SK-N-SH (cell line): Measurements from ENCODE around the gene IDH3G. TPM values are rescaled to one million over a fixed set of nuclear protein-coding genes. Genes with fewer than 3 reads are reported as not detected.

Experiments
- CTCF ChIA-PET: fragments of 300-600, 350-600 bp; formaldehyde crosslinking; extraction: SDS; loops from one replicate; lab custom pipeline; 2021; lab: Yijun Ruan, JAX
- POLR2A ChIA-PET: fragments of 350-600 bp; sonication (Branson Sonifier 250); formaldehyde crosslinking; extraction: SDS; loops from one replicate; lab custom pipeline; 2020; ENCODE audit warnings: antibody characterized with exemption, inconsistent platforms; lab: Yijun Ruan, JAX
- DNase-seq: peaks from one replicate; pipeline ENCODE4 v3.0.0; 2012
- H2AFZ ChIP-seq: fragments of 200-600 bp; sonication (generic); 2 replicates; pipeline ENCODE4 v1.8.1; 2016; ENCODE audit warnings: antibody characterized with exemption, mild to moderate bottlenecking, low read depth
- H3F3A ChIP-seq: fragments of 200-600 bp; sonication (generic); replicated peaks from 2 replicates; pipeline ENCODE3; 2016; ENCODE audit warnings: antibody characterized with exemption, mild to moderate bottlenecking; ENCODE audit not compliant: insufficient read depth
- H3K27ac ChIP-seq, 2 experiments: fragments of 200-500 bp in 1 of 2; fragments of 200-600 bp in 1 of 2; sonication (Bioruptor generic) in 1 of 2; sonication (generic), shearing (Covaris generic) in 1 of 2; 2 replicates each; pipeline versions ENCODE4 v1.5.1 to v1.6.1; 2014 to 2016; ENCODE audit warnings: low read depth in 2 of 2, inconsistent platforms in 1 of 2, low read length in 1 of 2, mild to moderate bottlenecking in 1 of 2, mixed read lengths in 1 of 2
- H3K27me3 ChIP-seq: fragments of 200-600 bp; sonication (generic), shearing (Covaris generic); 2 replicates; pipeline ENCODE4 v1.6.1; 2016; ENCODE audit warnings: mixed run types; ENCODE audit not compliant: insufficient read depth
- H3K36me3 ChIP-seq, 2 experiments: fragments of 200-500 bp in 1 of 2; fragments of 200-600 bp in 1 of 2; sonication (Bioruptor generic) in 1 of 2; sonication (generic) in 1 of 2; replicated peaks in 1 of 2; 2 replicates each; pipeline versions ENCODE3 to v1.5.1; 2014 to 2016; ENCODE audit warnings: low read length in 1 of 2, mild to moderate bottlenecking in 1 of 2; ENCODE audit not compliant: insufficient read depth in 2 of 2, control insufficient read depth in 1 of 2
- H3K4me1 ChIP-seq, 2 experiments: fragments of 200-500 bp in 1 of 2; fragments of 200-600 bp in 1 of 2; sonication (Bioruptor generic) in 1 of 2; sonication (generic), shearing (Covaris generic) in 1 of 2; 2 replicates each; pipeline versions ENCODE4 v1.5.1 to v1.6.1; 2014 to 2016; ENCODE audit warnings: low read depth in 1 of 2, low read length in 1 of 2, mixed run types in 1 of 2; ENCODE audit not compliant: insufficient read depth in 2 of 2, control insufficient read depth in 1 of 2
- H3K4me2 ChIP-seq: fragments of 200-600 bp; sonication (generic), shearing (Covaris generic); 2 replicates; pipeline ENCODE4 v1.6.1; 2017; ENCODE audit warnings: mixed run types
- H3K4me3 ChIP-seq, 2 experiments: fragments of 200-500 bp in 1 of 2; fragments of 200-600 bp in 1 of 2; sonication (Bioruptor generic) in 1 of 2; sonication (generic), shearing (Covaris generic) in 1 of 2; 2 replicates each; pipeline versions ENCODE4 v1.5.1 to v1.8.1; 2014 to 2016; ENCODE audit warnings: low read depth in 2 of 2, inconsistent platforms in 1 of 2, low read length in 1 of 2, mild to moderate bottlenecking in 1 of 2, mixed read lengths in 1 of 2, moderate library complexity in 1 of 2
- H3K79me2 ChIP-seq: fragments of 200-600 bp; sonication (generic); 2 replicates; pipeline ENCODE4 v1.8.1; 2017; ENCODE audit warnings: mild to moderate bottlenecking; ENCODE audit not compliant: insufficient read depth
- H3K9ac ChIP-seq: fragments of 200-600 bp; sonication (generic); 2 replicates; pipeline ENCODE4 v1.6.1; 2017; ENCODE audit warnings: mixed run types
- H3K9me2 ChIP-seq: fragments of 200-600 bp; sonication (generic); 2 replicates; pipeline ENCODE4 v1.6.1; 2017; ENCODE audit warnings: mixed run types
- H3K9me3 ChIP-seq: fragments of 200-600 bp; sonication (generic); 2 replicates; pipeline ENCODE4 v1.6.1; 2017; ENCODE audit warnings: mixed run types, mild to moderate bottlenecking, moderate library complexity
- H4K20me1 ChIP-seq: fragments of 200-600 bp; sonication (generic); 2 replicates; pipeline ENCODE4 v1.6.1; 2017; ENCODE audit warnings: mild to moderate bottlenecking, mixed run types; ENCODE audit not compliant: insufficient read depth
- ELF1 ChIP-seq: IDR thresholded peaks from 2 replicates; pipeline ENCODE4 v1.4.0; 2012
- EZH2phosphoT487 ChIP-seq: fragments of 200-600 bp; sonication (generic); IDR thresholded peaks from 2 replicates; pipeline ENCODE4 v1.6.1; 2017; ENCODE audit warnings: low read depth, mixed run types, mild to moderate bottlenecking, antibody characterized with exemption, moderate library complexity, borderline replicate concordance
- GATA2 ChIP-seq: sonication (generic); formaldehyde crosslinking; IDR thresholded peaks from 2 replicates; pipeline ENCODE4 v1.5.0; 2020; ENCODE audit warnings: mild to moderate bottlenecking, missing genetic modification reagents
- RCOR1 ChIP-seq: fragments of 150-350 bp; IDR thresholded peaks from 2 replicates; pipeline ENCODE4 v1.6.1; 2017; ENCODE audit warnings: antibody characterized with exemption, low read length
- REST ChIP-seq: IDR thresholded peaks from 2 replicates; pipeline ENCODE4 v1.6.1; 2012; ENCODE audit warnings: mild to moderate bottlenecking, low read depth, low read length, moderate library complexity
- SMC3 ChIP-seq: IDR thresholded peaks from 2 replicates; pipeline ENCODE4 v1.6.1; 2012; ENCODE audit warnings: low read depth, low read length, improper control_type of control experiment
- ZBTB33 ChIP-seq: IDR thresholded peaks from 2 replicates; pipeline ENCODE4 v1.4.0; 2012; ENCODE audit warnings: low read depth, borderline replicate concordance
- WGBS: methylation state at CpG from one replicate; pipeline ENCODE4 v1.1.6; 2017; ENCODE audit warnings: low lambda C conversion rate; 5-methylcytosine and 5-hydroxymethylcytosine counted together
- polyA plus RNA-seq, 3 experiments: library from polyadenylated mRNA; depleted of rRNA; stranded (reverse); fragments of >200 nt; gene quantifications; 2 replicates each; pipeline ENCODE4 v1.2.3, GENCODE V29; 2012

IDH3G gene
- polyA plus RNA-seq, 1 of the 3 experiments (the other 2 are of a cell fraction) = 107 TPM

GRCh38 chrX:153739754-153740486 is 54.3 kb downstream of the IDH3G start:
- no peaks in the 10 kb centered on the region for H3F3A ChIP-seq
- POLR2A ChIA-PET = no interaction called here
- H3K27ac ChIP-seq = no peak overlapping the region
- H3K9me3 ChIP-seq = no peaks in the 10 kb centered on the region
- TF ChIP-seq GATA2 (CRISPR knock-in tag) (no peak), EZH2phosphoT487 (no peak), RCOR1 (no peak), SMC3 (no peak)
- TF ChIP-seq, all 33 proteins: peak for 0
- DNase-seq = no peak
- Histone ChIP-seq H3K36me3 (peaks cover 0 to 4% of the 10 kb centered on the region in 2 experiments), H3K9ac (no peak overlapping the region), H3K4me2 (no peak overlapping the region), H3K4me1 (peaks cover 0 to 7% of the 10 kb centered on the region in 2 experiments; a peak in 1 of 4 replicates), H3K79me2 (no peaks in the 10 kb centered on the region), H3K27me3 (no peaks in the 10 kb centered on the region; the same call in none of the 2 replicates), H2AFZ (no peak overlapping the region), H3K4me3 (no peak overlapping the region), H4K20me1 (no peaks in the 10 kb centered on the region), H3K9me2 (no peaks in the 10 kb centered on the region)
- 33% methylated on average over 3 of the region's 29 CpGs for WGBS
- CTCF ChIA-PET = no interaction called here

- Histone ChIP-seq H3K27ac (no peak overlapping the region), H4K20me1 (no peaks in the 10 kb centered on the region), H3K36me3 (peaks cover 0 to 4% of the 10 kb centered on the region in 2 experiments), H3K79me2 (no peaks in the 10 kb centered on the region), H3K27me3 (no peaks in the 10 kb centered on the region; the same call in none of the 2 replicates), H3K4me3 (no peak overlapping the region), H3K9me3 (no peaks in the 10 kb centered on the region), H3F3A (no peaks in the 10 kb centered on the region), H3K4me2 (no peak overlapping the region), H3K9ac (no peak overlapping the region), H2AFZ (no peak overlapping the region), H3K9me2 (no peaks in the 10 kb centered on the region), H3K4me1 (peaks cover 0 to 7% of the 10 kb centered on the region in 2 experiments; a peak in 1 of 4 replicates)
- POLR2A ChIA-PET = no interaction called here
- CTCF ChIA-PET = interaction anchor here (1.0 kb wide), 1 partner anchor 26 kb away, joined by 3 read pairs; the partner anchor contains the start of gene PLXNB3
- DNase-seq = no peak
- 59% methylated on average over 10 of the region's 27 CpGs for WGBS
- TF ChIP-seq RCOR1 (no peak), ELF1 (no peak), ZBTB33 (no peak), REST (no peak)
Measured at GRCh38 chrX:153738056-153738605, 56.0 kb downstream of the IDH3G start.
